Measurements from ENCODE around the gene TLE2. TPM values are rescaled to one million over a fixed set of nuclear protein-coding genes. Genes with fewer than 3 reads are reported as not detected.
"Not testable (repeated sequence)": the region's sequence is repeated elsewhere in the genome, so short reads cannot be mapped to it uniquely, and the experiment has no call there.

Gene TLE2
- total RNA-seq, 2 experiments from 2014 or later: 3.9 to 5.0 TPM

DNA sequence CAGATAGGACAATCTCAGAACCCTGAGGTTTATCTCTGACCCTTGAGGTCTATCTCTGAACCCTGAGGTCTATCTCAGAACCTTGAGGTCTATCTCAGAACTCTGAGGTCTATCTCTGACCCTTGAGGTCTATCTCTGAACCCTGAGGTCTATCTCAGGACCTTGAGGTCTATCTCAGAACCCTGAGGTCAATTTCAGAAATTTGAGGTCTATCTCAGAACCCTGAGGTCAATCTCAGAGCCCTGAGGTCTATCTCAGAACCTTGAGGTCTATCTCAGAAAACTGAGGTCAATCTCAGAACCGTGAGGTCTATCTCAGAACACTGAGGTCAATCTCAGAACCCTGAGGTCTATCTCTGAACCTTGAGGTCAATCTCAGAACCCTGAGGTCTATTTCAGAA is 2.3 kb downstream of the TLE2 start:
- peaks cover 5% of the 10 kb centered on the region for H3K4me1 Mint-ChIP-seq
- no peak overlapping the region for H3K4me3 Mint-ChIP-seq
- no peak for ATAC-seq (ENCODE audit: low read depth)
- H3K27ac Mint-ChIP-seq: no peak overlapping the region
- POLR2A ChIA-PET: interaction anchor here (0.8 kb wide), 1 partner anchor 12 kb away, joined by 3 read pairs; no protein-coding TSS in a partner anchor
- H3K27me3 Mint-ChIP-seq: peaks cover 44% of the 10 kb centered on the region
- no peak for DNase-seq
- no peaks in the 10 kb centered on the region for H3K9me3 Mint-ChIP-seq
- no peaks in the 10 kb centered on the region for H3K36me3 Mint-ChIP-seq

DNA sequence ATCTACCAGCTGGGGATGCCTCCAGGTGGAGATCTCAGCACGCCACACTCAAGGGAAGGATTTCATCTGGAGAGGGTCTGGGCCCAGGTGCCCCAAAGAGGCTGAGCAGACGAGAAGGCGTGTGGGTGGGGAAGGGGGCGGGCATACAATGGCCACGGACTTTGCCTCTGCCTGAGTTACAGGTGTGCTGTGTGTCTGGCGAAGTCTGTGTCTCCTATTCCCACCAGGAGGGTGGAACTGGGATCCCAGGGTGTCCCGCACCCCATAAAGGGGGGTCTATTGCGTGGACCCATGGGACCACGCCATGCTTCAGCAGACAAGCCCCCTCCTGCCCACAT is 3.6 kb downstream of the TLE2 start:
- peaks cover 31% of the 10 kb centered on the region for H3K27me3 Mint-ChIP-seq
- H3K36me3 Mint-ChIP-seq: no peaks in the 10 kb centered on the region
- DNase-seq (no peak), ATAC-seq (ENCODE audit: low read depth) (no peak)
- POLR2A ChIA-PET: no interaction called here
- no peak overlapping the region for H3K27ac Mint-ChIP-seq
- no peak overlapping the region for H3K4me3 Mint-ChIP-seq
- H3K4me1 Mint-ChIP-seq: peaks cover 5% of the 10 kb centered on the region
- H3K9me3 Mint-ChIP-seq: no peaks in the 10 kb centered on the region

DNA sequence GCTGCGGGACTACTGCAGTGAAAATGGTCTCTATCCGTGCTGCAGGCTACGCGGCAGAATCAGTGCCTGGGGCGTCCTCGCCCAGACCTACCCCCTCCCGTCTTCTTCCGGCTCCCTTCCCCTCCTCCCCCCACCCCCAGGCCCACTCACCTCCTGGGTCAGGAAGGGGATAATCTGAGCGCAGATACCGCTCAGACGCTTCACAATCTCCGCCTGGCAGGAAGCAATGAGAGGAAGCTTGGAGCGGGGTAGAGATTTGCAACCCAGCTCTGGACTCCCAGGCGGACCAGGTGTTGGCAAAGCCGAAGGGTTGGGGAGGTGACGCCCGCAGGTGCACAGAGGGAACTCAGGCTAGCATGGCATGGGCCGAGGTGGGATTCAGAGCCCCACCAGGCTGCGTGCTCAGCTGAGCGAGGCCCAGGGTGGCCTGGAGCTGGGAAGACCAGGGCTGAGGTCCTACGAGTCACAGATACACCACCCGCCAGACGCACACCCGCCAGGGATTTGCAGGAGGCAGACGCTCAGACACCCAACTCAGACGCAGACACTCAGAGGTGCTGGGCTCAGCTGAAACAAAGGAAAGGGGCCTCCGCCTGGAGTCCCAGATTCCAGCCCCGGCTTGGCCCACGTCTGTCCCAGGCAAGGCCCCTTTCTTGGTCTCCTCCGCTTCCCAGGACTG is 4.1 kb downstream of the TLE2 start:
- Mint-ChIP-seq H3K4me3 (no peak overlapping the region), H3K27ac (no peak overlapping the region), H3K27me3 (peaks cover 26% of the 10 kb centered on the region), H3K4me1 (peaks cover 5% of the 10 kb centered on the region), H3K36me3 (no peaks in the 10 kb centered on the region), H3K9me3 (no peaks in the 10 kb centered on the region)
- DNase-seq (no peak), ATAC-seq (ENCODE audit: low read depth) (peak; percentile 32)
- POLR2A ChIA-PET: interaction anchor here (0.5 kb wide), 2 partner anchors 8 to 105 kb away, joined by 3 to 4 read pairs; no protein-coding TSS in a partner anchor

DNA sequence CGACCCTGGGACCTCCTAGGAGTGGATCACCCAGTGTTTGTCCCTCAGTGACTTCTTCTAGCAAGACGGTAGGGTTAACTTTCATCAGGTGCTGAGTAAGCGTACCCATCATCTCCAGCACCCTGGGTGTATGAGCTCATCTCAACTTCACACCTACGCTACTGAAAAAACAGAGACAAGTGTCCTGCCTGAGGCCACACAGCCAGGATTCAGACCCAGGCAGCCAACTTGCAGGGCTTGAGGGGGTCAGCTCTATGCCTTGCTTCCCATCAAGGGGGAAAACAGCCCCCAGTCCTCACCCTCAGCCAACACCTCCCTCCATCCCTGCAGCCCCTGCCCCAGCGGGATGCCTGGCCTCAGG is 4.6 kb downstream of the TLE2 start:
- peak; percentile 12 for ATAC-seq (ENCODE audit: low read depth)
- Mint-ChIP-seq H3K36me3 (no peaks in the 10 kb centered on the region), H3K9me3 (no peaks in the 10 kb centered on the region), H3K4me3 (no peak overlapping the region), H3K27me3 (peaks cover 21% of the 10 kb centered on the region), H3K4me1 (peaks cover 5% of the 10 kb centered on the region), H3K27ac (no peak overlapping the region)
- DNase-seq: no peak
- POLR2A ChIA-PET: interaction anchor here (0.5 kb wide), 2 partner anchors 8 to 105 kb away, joined by 3 to 4 read pairs; no protein-coding TSS in a partner anchor

DNA sequence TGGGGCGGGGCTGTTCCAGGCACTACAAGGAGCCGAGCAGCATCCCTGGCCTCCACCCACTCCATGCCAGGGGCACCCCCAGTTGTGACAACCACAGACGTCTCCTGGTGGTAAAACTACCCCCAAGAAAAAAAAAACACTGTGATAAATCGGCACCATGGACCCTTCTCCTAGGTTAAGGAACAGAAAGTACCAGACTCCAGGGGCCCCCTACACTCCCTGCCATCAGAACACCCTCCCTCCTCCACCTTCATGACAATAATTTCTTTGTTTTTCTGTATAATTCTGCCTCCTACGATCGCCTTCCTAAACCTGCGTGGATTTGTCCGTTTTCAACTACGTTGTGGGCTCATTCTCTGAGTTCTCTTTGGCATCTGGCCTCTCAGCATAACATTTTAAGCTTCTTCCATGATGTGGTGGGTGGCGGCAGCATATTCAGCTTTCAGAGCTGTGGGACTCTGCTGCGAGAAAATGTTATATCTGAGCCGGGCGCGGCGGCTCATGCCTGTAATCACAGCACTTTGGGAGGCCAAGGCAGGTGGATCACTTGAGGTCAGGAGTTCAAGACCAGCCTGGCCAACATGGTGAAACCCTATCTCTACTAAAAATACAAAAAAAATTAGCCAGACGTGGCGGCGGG is 8.6 kb downstream of the TLE2 start:
- Mint-ChIP-seq H3K4me3 (no peak overlapping the region), H3K9me3 (no peaks in the 10 kb centered on the region), H3K27me3 (peaks cover 4% of the 10 kb centered on the region), H3K36me3 (no peaks in the 10 kb centered on the region), H3K4me1 (peaks cover 5% of the 10 kb centered on the region), H3K27ac (no peak overlapping the region)
- POLR2A ChIA-PET: no interaction called here
- ATAC-seq (ENCODE audit: low read depth): no peak
- DNase-seq: no peak

DNA sequence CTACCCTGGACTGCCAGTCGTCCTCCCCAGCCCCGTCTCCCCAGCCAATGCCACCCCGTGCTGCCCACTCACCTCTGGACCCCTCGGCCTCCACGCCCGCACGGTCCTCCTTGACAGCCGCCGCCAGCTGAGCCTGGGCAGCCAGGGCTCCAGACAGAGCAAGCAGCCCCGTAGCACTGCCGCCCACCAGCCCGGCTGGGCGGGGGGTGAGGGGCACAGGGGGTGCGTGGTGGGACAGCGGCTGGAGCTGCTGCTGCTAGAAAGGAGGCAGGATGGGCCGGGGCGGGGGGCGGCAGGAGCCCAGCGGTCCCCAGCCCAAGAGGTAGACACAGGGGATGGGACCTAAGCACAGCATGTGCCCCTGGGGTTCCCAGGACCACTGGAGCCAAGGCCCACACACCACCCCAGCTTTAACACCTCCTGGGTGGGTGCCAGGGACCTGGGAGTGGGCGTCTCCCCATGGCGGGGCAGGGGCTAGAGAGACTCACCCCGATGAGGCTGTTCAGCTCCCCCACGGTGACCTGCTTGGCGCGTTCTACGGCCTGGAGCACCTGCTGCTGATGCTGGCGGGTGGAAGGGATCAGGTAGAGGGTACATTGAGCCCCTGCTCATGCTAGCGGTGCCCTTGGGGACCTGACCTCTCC is 9.7 kb downstream of the TLE2 start:
- H3K4me1 Mint-ChIP-seq: no peaks in the 10 kb centered on the region

DNA sequence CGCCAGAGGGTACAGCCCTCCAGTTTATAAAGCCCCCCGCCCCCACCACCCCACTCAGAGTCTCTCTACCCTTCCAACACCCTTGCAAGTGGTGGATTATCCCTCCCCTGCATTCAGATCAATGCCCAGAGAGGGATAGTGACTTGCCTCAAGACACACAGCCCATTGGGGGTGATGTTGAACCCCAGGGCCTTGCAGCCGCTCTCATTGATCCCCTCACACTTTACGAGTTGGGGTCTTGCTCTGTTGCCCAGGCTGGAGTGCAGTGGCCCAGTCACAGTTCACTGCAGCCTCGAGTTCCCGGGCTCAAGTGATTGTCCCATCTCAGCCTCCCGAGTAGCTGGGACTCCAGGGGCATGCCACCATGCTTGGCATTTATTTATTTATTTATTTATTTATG is 11.2 kb downstream of the TLE2 start:
- ATAC-seq (ENCODE audit: low read depth): no peak
- POLR2A ChIA-PET: interaction anchor here (0.8 kb wide), 1 partner anchor 294 kb away, joined by 4 read pairs; no protein-coding TSS in a partner anchor

More for the DNA sequence above, 9.7 kb downstream of the TLE2 start:
- POLR2A ChIA-PET: no interaction called here
- H3K9me3 Mint-ChIP-seq: no peaks in the 10 kb centered on the region
- no peak overlapping the region for H3K27ac Mint-ChIP-seq
- no peak for ATAC-seq (ENCODE audit: low read depth)
- H3K4me3 Mint-ChIP-seq: no peak overlapping the region
- DNase-seq: no peak
- no peaks in the 10 kb centered on the region for H3K36me3 Mint-ChIP-seq
- no peaks in the 10 kb centered on the region for H3K27me3 Mint-ChIP-seq

DNA sequence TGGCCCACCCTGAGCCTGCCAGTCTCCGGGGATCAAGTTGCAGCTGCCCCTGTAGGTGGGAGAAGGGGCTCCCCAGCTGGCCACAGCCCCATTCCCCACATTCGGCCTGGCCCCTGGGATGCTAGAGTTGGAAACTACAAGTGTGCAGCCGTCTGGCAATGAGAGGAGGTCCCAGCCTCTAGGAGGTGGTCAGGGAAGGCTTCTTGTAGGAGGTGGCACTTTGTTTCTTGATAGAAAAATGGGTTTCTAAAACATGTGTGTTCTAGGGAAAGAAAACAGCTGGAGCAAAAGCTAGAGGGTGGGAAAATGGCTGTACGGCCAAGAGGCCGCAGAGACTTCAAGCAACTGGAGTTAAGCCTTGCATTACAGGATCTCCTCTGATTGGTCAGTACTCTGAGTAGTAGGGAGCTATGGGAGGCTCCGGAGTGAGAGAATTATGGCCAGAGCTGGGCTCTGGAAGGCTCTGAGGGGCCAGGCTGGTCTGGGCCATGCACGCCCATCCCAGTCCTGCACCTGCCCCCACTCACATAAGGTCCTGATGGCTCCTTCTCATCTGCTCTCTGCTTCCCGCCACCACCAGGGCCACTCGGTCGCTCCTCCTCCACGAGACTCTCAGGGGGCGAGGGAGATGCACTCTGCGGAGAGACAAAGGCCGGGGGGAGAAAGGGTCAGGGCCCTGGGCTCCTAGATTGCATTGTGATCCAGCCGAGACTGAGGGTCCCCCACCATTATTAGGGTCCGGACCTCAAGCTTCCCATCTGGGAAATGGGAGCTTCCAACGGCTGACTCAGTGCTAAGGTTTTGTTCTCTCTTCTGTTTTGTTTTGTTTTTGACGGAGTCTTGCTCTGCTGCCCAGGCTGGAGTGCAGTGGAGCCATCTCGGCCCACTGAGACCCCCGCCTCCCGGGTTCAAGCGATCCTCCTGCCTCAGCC is 13.7 kb downstream of the TLE2 start:
- Mint-ChIP-seq H3K9me3 (no peaks in the 10 kb centered on the region), H3K4me1 (no peaks in the 10 kb centered on the region), H3K27me3 (no peaks in the 10 kb centered on the region), H3K36me3 (no peaks in the 10 kb centered on the region), H3K27ac (no peak overlapping the region), H3K4me3 (no peak overlapping the region)
- no peak for ATAC-seq (ENCODE audit: low read depth)
- POLR2A ChIA-PET: interaction anchor here (1.4 kb wide), 1 partner anchor 12 kb away, joined by 3 read pairs; no protein-coding TSS in a partner anchor
- DNase-seq: no peak

More for the DNA sequence above, 11.2 kb downstream of the TLE2 start:
- Mint-ChIP-seq H3K27ac (no peak overlapping the region), H3K36me3 (no peaks in the 10 kb centered on the region), H3K27me3 (no peaks in the 10 kb centered on the region), H3K9me3 (no peaks in the 10 kb centered on the region), H3K4me3 (no peak overlapping the region), H3K4me1 (no peaks in the 10 kb centered on the region)
- no peak for DNase-seq

DNA sequence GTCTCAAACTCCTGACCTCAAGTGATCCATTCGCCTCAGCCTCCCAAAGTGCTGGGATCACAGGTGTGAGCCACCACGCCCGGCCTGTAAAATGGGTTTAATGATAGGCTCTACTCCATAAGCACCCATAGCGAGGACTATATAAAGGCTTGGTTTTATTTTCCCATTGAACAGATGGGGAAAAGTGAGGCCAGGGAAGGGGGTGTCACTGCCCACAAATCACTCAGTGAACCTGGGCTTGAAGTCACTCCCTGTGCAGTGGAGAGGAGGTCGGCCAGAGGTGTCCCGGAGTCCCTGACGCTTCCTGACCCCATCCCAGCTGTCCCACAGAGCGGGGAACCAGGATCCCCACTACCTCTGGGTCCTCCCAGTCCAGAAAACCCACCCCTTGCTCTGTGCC is 14.9 kb downstream of the TLE2 start:
- Mint-ChIP-seq H3K9me3 (no peaks in the 10 kb centered on the region), H3K27me3 (no peaks in the 10 kb centered on the region), H3K4me3 (no peak overlapping the region), H3K27ac (no peak overlapping the region), H3K4me1 (no peaks in the 10 kb centered on the region), H3K36me3 (no peaks in the 10 kb centered on the region)
- DNase-seq (no peak), ATAC-seq (ENCODE audit: low read depth) (no peak)
- POLR2A ChIA-PET: interaction anchor here (0.5 kb wide), 1 partner anchor 316 kb away, joined by 3 read pairs; no protein-coding TSS in a partner anchor

DNA sequence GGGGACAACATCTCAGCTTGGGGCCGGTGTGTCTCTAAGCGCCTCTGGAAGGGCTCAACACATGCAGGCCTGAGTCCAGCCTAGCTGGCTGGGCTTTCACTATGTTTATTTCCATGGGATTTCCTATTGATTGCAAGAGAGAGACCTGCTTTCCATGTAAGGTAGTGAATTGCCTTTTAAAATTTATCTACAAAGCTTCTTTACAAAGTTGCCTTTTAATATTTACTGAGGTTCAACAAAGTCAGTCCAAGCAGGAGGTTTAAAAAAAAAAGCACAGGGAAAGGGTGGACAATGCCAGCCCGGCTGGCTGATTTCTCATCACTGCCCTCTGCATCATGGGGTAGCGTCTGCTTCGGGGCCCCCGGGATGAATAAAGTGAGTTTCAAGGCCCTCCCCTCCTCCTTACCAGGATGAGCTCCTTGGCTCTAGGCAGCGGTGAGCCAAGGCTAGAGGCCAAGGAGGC is 15.8 kb downstream of the TLE2 start:
- Mint-ChIP-seq H3K9me3 (no peaks in the 10 kb centered on the region), H3K27ac (no peak overlapping the region), H3K27me3 (no peaks in the 10 kb centered on the region), H3K36me3 (no peaks in the 10 kb centered on the region), H3K4me3 (no peak overlapping the region), H3K4me1 (no peaks in the 10 kb centered on the region)
- DNase-seq (no peak), ATAC-seq (ENCODE audit: low read depth) (no peak)
- POLR2A ChIA-PET: no interaction called here

DNA sequence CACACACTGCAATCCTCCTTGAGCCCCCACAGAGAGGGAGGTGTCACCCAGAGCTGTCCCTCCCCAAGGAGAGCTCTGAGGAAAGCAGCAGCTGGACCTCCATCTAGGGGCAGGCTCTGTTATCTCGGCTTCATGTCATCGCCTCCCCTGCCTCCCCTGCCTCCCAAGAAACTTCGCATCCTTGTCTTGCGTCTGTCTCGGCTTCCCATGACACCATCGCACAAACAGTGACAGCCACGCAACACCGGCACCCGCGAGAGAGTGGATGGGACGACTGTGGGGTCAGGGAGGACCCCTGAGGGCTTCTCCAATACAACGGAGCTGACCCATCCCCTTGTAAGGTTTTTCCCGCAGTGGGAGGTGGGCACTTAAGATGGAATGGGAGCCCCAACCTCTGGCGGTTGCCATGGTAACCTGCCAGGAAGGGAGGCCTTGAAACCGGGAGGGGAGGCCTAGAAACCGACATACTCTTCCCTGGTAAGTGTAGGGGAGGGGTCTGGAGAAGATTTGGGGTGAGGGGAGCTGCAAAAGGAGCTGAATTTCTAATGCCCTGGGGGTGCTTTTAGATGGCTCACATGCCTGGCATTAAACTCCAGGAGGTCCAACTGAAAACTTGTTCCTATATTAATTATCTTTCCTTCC is 16.3 kb downstream of the TLE2 start:
- H3K36me3 Mint-ChIP-seq: no peaks in the 10 kb centered on the region
- H3K4me1 Mint-ChIP-seq: no peaks in the 10 kb centered on the region
- DNase-seq (no peak), ATAC-seq (ENCODE audit: low read depth) (no peak)
- POLR2A ChIA-PET: no interaction called here
- no peak overlapping the region for H3K4me3 Mint-ChIP-seq
- no peaks in the 10 kb centered on the region for H3K27me3 Mint-ChIP-seq
- H3K27ac Mint-ChIP-seq: no peak overlapping the region
- no peaks in the 10 kb centered on the region for H3K9me3 Mint-ChIP-seq

DNA sequence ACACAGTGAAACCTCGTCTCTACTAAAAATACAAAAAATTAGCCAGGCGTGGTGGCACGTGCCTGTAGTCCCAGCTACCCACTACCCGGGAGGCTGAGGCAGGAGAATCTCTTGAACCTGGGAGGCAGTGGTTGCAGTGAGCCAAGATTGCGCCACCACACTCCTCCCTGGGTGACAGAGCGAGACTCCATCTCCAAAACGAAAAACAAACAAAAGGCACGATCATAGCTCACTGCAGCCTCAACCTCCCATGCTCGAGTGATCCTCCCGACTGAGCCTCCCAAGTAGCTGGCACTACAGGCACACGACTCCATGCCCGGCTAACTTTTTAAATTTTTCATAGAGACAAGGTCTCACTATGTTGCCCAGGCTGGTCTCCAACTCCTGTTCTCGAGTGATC is 17.0 kb downstream of the TLE2 start:
- H3K4me3 Mint-ChIP-seq; DNase-seq; H3K27ac Mint-ChIP-seq; ATAC-seq (ENCODE audit: low read depth); POLR2A ChIA-PET; H3K4me1 Mint-ChIP-seq; H3K27me3 Mint-ChIP-seq; H3K36me3 Mint-ChIP-seq; H3K9me3 Mint-ChIP-seq: not testable (repeated sequence)

DNA sequence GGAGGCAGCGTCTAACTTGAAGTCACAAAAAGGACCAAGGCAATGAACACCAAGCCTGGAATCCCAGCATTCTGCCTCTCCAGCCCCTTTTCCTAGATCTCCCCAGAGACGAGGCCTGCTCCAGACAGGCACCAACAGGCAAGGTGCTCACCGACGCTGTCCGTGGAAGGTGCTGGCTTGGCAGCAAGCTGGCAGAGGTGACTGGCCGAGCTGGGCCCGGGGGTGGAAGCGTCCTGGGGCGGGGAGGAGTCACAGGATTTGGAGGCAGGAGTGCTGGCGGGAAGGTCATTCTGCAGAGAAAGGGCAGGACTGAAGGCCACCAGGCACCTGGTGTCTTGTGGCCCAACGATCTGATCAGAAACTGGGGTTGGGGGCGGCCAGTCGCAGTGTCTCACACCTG is 18.2 kb downstream of the TLE2 start:
- H3K9me3 Mint-ChIP-seq: no peaks in the 10 kb centered on the region

More for the DNA sequence above, 18.2 kb downstream of the TLE2 start:
- Mint-ChIP-seq H3K27ac (no peak overlapping the region), H3K36me3 (no peaks in the 10 kb centered on the region), H3K4me3 (no peak overlapping the region), H3K27me3 (no peaks in the 10 kb centered on the region), H3K4me1 (no peaks in the 10 kb centered on the region)
- DNase-seq (no peak), ATAC-seq (ENCODE audit: low read depth) (no peak)
- POLR2A ChIA-PET: no interaction called here

Measured in activated naive CD8-positive, alpha-beta T cell treated with anti-CD3 and anti-CD28 coated beads, Interleukin-2, amount 10 ng/mL, durations not matched to agents 7 days and 5 days (primary cell).